ENCODE data around the gene ME1. TPM values are rescaled to one million over a fixed set of nuclear protein-coding genes. Genes with fewer than 3 reads are reported as not detected.
"Not testable (repeated sequence)": the region's sequence is repeated elsewhere in the genome, so short reads cannot be mapped to it uniquely, and the experiment has no call there.

Gene ME1
- total RNA-seq, 1 experiment from 2014 or later = 22.0 TPM

DNA sequence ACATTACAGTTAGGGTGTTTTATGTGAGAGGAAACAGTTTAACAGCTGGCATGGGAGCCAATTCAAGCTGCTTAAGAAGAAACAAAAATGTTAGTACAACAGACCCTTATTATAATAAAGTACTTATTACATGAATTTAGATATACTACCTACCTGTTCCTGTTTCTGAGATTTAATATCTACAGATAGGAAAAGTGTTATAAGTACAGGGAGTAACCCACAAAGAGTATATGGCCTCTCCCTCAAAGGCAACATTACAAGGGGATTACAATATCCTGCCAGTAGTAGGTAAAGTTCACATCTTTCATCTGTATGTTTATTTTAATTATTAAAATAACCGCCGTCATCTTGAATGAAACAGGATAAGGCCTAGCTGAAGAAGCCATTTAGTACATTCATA lies 1.8 kb upstream of the ME1 start:
- no peak for DNase-seq (ENCODE audit: low read depth)

DNA sequence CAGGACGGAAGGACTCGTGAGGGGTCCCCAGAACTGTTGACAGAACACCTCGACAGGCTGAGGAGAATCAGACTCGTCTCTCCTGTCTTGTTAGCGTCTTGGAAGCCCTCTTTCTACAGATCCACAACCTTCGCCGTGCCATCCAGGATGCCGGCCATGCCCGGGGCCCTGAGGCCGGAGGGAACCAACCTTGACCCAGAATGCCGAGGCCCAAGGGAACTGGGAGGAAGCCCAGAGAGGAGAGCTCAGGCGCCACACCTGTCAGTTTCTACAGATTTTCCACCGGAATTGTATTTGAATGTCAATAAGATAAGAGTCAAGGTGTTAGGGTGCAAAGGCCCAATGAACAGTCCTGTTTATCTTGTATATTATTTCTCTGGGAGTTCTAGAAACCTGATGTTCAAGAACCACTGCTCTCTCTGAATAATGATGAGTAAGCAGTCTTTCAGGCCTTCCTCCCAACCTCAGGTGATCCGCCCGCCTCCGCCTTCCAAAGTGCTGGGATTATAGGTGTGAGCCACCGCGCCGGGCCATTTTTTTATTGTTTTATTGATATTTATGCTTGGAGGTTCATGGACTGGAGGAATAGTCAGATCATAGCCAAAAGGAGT lies 799 bp upstream of the ME1 start:
- no peak for DNase-seq (ENCODE audit: low read depth)

DNA sequence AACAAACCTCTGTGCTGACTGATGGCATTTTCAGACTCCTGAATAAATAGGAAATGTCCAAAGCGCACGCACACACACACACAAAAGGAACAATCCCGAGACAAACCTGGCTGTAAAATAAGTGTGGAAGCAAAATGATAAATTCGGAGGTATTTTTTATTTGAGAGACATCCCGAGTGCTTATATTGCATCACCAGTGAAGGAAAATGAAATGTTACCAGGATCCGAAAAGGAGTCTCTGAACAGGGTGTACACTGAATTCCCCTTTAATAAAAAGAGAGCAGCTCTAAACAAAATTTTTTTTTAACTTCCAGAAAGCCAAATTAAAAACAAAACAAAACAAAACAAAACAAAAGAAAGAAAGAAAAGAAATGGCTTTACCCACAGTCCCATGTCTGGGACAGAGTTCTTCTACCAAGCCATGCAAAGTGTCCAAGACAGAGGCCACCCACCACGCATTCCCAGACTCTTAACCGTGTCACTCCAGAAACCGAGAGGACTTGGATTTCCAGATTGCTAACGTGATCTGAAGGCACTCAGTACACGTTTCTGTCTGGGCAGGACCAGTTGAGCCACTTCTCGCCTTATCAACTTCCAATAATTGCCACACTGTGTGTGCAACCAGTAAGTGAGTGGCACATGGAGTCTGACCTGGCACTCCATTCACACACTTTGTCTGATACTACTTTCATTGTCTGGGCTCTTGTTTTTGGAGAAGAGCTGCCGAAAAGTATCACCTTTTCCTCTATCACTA lies 817 bp downstream of the ME1 start:
- DNase-seq (ENCODE audit: low read depth) = peak; percentile 42

DNA sequence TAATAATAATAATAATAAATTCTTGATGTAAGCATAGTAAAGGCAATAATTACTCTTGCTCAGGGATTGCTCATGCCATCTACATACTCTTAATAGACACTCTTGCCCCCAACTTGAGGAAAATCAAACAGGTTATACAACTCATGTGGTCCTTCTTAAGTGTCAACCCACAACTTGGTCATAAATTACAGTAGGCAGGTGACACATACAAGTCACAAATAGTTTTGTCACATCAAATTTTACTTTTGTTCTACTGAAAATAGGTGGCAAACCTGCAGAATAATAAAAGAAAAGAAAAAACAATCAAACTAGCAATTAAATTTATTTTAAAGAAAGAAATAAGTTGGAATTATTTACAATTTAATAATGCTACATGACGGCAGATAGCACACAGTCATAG lies 1.6 kb downstream of the ME1 start:
- DNase-seq (ENCODE audit: low read depth) = no peak

DNA sequence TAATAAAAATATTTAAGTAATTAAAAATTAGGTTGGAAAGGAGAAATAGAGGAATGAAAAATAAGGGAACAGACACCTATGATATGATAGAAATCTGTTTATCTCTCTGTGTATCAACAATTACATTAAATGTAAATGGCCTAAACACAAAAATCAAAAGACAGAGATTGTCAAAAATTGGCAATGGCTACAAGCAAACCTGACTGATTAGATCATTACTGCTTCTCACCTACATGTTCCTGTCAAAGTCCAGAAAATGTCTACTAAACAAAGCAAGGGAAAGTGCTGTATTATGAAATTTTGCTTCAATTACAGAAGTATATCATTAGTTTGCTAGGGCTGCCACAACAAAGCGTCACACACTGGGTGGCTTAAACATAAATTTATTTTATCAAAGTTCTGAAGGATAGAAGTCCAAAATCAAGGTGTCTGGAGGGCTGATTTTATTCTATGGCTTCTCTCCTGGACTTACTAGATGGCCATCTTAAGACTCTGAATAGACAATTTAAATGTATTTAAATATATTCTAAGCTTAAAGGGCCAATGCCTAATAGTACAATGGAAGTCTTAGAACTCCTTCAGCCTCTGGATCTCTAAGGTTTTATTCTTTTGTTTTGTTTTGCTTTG lies 6.3 kb downstream of the ME1 start:
- DNase-seq (ENCODE audit: low read depth) = no peak

DNA sequence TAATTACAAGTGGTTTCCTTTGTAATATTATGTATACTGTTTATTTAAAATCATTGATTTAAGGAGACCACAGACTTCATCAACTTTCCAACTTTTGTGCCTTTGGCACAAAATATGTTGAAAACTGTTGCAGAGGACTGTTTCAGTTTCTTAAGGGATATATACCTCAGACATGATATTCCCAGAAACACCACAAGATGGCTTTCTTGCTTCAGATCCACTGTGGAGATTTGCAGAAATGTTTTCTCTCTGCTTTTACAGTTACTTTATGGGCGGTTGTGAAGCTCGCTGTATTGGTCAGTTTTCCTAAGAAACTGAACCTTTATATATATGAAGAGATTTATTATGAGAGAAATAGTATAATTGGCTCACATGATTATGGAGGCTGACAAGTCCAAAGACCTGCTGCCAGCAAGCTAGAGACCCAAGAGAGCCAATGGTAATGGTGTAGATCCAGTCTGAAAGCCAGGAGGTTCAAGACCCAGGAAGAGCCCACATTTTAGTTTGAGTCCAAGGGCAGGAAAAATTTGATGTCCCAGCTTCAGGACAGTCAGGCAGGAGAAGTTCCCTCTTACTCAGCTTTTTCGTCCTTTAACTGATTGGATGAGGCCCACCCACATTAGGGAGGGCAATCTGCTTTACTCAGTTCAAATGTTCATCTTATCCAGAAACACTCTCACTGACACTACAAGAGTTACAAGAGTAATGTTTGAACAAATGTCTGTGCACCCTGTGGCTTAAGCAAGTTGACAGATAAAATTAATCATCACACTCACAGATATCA lies 12.8 kb downstream of the ME1 start:
- peak; percentile 46 for DNase-seq (ENCODE audit: low read depth)

DNA sequence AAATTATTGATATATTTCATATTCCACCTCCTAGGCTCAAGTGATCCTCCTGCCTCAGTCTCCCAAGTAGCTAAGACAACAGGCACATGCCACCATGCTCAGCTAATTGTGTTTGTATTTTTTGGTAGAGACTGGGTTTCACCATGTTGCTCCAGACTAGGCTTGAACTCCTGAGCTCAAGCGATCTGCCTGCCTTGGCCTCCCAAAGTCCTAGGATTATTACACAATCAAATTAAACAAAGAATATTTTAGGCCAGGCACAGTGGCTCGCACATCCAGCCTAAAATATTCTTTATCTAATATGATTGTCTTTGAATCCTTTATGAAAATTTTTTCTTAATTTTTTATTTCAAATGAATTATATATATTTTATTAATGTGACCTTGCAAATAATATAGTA lies 17.8 kb downstream of the ME1 start:
- DNase-seq (ENCODE audit: low read depth) = no peak

DNA sequence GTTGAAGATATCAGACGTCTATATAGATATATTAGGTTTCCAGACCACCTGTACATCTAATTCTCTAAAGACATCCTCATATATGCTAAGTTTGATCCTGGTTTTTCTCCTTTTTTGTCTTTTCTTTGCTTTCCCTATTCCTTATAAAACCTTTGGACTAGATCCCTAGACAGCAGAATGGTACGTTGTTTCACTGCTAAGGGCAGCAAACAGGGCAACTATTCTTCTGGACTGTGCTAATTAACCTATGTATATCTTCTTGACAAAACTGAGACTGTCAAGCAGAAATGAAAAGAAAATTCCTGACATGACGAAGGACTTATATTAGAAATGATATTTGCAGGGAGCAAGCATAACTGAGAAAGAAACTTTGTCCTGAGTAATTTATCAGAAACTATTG lies 19.1 kb downstream of the ME1 start:
- no peak for DNase-seq (ENCODE audit: low read depth)

DNA sequence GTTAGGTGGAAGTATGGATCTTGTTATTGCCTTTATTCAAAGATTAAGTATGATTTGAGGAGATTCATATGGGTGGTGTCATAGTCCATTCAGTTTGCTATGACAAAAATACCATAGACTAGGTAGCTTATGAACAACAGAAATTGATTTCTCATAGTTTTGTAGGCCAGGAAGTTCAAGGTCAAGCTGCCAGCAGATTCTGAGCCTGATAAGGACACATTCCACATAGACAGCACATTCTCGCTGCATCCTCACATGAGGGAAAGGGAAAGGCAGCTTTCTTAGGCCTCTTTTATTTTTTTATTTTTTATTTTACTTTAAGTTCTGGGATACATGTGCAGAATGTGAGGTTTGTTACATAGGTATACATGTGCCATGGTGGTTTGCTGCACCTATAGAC lies 27.7 kb downstream of the ME1 start:
- DNase-seq (ENCODE audit: low read depth) = no peak

DNA sequence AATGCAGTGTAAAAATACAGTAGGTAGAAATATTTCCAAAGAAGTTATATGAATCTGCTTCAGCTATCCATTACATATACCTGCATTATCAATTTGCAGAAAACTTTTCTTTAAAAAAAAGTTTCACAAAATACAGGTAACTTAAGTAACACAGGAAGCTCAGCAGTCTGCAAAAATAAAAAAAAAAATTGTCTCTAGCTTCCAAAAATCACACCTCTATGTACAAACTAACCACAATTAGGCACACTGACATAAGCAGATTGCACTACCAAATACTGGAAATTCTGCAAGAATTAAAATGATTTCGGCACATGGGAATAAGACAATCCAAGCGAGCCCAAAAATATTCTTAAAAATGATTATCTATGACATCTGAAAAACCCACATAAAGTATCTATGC lies 41.2 kb downstream of the ME1 start:
- no peak for DNase-seq (ENCODE audit: low read depth)

DNA sequence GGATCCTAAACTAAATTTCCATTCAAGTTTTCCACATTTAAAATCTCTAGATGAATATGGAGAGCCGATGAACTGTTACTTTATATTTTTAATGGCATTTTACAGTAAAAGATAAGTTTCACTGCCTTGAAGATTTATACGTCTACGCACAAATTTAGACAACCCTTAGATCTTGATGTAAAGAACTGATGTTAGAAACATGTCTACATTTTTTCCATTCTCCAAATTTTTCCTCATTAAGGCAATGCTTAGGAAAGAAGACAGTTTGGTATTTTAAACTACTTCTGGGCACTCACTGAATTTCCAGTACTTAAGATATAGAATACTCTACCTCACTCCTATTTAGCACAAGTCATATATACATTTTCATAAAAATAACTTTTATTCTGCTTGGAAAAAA lies 45.4 kb downstream of the ME1 start:
- no peak for DNase-seq (ENCODE audit: low read depth)

DNA sequence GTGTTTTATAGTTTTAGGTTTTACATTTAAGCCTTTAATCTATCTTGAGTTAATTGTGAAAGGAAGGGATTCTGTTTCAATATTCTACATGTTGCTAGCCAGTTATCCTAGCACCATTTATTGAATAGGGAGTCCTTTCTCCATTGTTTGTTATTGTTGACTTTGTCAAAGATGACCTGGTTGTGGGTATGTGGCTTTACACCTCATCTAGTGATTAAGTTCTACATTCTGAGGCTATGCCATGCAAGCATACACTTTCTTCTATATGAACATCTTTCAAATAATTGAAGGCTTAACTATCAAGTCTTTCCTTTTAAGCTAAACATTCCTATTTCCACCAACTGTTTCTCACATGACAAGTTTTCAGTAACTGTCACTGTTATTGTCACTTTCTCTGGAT lies 46.1 kb downstream of the ME1 start:
- DNase-seq (ENCODE audit: low read depth) = no peak

DNA sequence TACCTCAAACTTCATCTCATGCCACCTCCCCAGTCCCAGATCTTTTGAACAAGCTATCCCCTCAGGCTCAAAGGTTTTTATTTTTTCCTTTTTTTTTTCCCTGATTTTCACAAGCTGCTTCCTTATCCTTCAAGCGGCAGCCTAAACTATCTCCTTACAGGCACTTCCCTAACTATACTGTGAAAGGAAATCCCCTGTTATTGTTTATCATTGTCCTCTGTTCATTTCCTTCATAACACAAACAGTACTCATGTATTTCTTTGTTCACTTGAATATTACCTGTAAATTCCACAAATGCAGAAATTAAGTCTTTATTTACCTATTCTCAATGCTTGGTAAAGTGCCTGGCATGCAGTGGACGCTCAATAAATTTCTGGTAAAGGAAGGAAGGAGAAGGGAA lies 48.9 kb downstream of the ME1 start:
- no peak for DNase-seq (ENCODE audit: low read depth)

DNA sequence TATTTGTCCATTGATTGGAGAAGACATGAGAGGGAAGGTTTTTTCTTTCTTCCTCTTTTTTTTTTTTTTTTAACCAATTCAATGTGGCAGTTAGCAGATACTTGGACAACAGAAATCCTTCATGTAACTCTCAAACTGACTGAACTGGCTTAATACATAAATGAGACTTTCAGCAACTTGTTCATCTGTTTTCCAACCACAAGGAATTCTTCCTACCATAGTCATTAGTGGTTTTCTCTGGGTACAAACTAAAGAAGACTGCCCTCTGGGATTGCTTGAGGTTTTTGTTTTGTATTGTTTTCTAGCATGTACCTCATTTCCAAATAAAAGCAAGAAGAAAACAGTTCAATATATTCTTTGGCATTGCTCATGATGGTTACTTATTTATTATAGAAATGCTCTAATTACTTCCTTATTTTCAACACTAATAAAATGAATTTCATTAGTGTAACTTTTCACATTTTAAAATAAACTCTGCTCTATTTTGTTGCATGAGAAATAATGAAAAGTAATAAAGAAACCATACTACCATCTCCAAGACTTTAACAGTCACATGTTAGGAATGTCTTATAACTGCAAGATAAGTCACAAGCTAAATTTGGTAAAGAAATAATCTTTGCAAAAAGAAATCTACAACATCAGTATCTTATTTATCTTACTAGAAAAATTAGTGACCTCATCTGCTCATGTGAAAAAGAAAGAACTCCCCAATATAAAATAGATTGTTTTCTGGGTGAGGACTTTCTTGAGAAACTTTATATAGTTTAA lies 52.0 kb downstream of the ME1 start:
- DNase-seq (ENCODE audit: low read depth) = peak; percentile 38

DNA sequence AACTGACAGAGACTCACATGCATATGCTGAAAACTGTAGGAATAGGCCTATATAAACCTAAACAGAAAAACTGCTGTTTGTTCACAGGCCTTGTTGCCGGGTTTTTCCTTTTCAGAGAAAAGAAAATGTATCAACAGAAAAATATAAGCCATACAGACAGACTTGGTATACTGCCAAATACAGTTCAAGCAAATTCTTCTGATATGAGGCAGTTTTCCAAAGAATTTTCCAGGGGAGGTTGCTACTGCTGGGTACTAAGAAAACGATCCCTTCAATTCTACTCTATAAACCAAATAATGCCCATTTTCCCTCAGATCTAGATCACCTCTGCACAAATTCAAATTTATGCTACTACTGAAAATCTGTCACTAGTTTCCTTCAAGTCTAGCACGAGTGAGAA lies 59.4 kb downstream of the ME1 start:
- no peak for DNase-seq (ENCODE audit: low read depth)

DNA sequence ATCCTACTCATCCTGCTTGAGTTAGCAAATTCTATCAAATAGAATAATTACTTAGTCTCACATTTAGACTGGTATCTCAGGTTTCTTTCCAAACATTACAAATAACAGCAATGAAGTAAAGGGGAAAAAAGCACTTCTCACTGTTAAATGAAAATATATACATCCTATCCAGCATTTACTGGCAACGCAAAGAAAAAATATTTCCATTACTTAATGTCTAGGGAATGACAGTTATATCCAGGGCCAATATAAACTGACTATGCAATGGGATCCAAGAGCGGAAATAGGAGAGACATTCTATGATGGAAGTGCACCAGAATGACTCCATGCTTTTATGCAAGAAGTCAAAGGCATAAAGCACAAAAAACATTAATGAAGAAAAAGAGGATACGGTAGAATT lies 60.3 kb downstream of the ME1 start:
- no peak for DNase-seq (ENCODE audit: low read depth)

DNA sequence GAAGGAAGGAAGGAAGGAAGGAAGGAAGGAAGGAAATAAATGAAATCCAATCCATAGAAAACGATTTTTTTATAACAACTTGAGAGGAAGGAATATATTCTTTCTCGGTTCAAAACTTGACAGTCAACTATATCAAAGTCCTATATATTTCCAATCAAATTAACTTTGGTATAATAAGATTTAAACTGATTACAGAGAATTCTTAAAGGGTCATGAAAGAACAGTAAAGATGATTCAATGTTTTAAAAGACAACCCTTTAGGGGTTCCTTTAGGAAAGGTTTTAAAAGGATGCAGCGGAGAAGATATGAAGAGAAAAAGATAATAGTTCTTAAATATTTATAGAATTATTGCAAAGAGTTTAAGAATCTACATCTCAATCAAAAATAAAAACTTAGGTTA lies 61.2 kb downstream of the ME1 start:
- no peak for DNase-seq (ENCODE audit: low read depth)

DNA sequence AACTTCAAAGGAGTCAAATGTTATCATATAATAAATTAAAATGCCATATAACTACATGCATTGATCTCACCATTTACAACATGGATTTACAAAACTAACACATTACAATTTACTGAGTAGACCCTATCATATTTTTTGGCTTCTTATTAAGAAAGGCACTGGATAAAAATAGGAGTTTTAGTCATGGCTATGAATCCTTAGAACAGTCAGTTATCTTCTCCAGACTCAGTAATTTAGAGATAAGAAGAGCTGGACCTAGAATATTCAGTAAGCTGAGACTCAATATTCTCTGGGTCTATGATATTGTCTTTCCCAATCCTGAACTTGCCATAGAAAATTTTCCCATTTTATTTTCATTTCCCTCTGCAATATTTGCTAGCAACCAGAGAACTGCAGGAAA lies 62.3 kb downstream of the ME1 start:
- no peak for DNase-seq (ENCODE audit: low read depth)

DNA sequence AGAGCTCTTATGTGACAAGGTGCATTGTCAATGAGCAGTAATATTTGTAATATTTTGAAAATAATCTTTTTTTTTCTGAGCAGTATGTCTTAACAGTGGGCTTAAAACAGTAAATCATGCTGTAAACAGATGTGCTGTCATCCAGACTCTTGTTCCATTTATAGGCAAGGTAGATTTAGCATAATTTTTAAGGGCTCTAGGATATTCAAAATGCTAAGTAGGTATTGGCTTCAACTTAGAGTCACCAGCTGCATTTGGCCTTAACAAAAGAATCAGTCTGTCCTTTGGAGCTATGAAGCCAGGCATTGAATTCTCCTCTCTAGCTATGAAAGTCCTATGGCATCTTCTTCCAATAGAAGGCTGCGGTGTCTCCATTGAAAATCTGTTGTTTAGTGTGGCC lies 63.7 kb downstream of the ME1 start:
- DNase-seq (ENCODE audit: low read depth) = no peak

DNA sequence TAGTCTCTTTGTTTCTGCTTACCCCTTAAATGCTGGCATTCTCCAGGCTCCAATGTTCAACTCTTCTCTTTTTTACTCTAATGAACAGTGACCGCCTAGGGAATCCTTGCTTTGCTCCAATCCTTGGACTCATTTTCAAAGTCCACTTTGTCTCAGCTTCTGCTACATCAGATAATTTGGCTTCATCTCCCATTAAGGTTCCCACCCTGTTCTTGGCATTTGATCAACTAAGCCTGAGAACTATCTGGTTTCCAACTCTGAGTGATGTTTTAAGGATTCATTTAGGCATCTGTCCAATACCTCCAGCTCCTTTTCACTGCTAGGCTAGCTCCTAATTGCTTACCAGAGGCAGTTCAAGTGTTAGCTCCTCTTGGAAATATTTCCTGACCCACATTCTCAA lies 64.9 kb downstream of the ME1 start:
- no peak for DNase-seq (ENCODE audit: low read depth)

DNA sequence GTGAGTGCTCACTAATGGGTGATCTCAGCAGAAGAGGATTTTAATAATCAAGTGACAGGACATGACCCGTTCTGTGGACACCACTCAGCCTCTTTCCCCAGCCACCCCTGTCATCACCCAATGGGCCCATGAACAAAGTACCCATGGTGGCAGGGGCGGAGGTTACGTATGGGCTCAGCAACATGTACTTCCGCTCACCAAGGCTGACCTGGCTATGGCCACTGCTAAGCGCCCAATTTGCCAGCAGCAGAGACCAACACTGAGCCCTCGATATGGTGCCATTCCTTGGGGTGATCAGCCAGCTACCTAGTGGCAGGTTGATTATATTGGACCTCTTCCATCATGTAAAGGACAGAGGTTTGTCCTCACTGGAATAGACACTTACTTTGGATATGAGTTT lies 68.5 kb downstream of the ME1 start:
- not testable (repeated sequence) for DNase-seq (ENCODE audit: low read depth)

Measured in HT1080 (cell line).